HEK293T (cell line): ENCODE measurements around the gene NEO1.

Experiments
- BHLHE40 ChIP-seq: fragments of 450-650 bp; IDR thresholded peaks from 2 replicates; pipeline ENCODE4 v1.6.1; 2016; ENCODE audit warnings: mild to moderate bottlenecking, moderate library complexity, borderline replicate concordance
- SUZ12 ChIP-seq: fragments of 450-650 bp; IDR thresholded peaks from 2 replicates; pipeline ENCODE4 v1.6.1; 2016; ENCODE audit warnings: mild to moderate bottlenecking
- ZNF384 ChIP-seq: fragments of 450-650 bp; IDR thresholded peaks from 2 replicates; pipeline ENCODE4 v1.6.1; 2016

DNA sequence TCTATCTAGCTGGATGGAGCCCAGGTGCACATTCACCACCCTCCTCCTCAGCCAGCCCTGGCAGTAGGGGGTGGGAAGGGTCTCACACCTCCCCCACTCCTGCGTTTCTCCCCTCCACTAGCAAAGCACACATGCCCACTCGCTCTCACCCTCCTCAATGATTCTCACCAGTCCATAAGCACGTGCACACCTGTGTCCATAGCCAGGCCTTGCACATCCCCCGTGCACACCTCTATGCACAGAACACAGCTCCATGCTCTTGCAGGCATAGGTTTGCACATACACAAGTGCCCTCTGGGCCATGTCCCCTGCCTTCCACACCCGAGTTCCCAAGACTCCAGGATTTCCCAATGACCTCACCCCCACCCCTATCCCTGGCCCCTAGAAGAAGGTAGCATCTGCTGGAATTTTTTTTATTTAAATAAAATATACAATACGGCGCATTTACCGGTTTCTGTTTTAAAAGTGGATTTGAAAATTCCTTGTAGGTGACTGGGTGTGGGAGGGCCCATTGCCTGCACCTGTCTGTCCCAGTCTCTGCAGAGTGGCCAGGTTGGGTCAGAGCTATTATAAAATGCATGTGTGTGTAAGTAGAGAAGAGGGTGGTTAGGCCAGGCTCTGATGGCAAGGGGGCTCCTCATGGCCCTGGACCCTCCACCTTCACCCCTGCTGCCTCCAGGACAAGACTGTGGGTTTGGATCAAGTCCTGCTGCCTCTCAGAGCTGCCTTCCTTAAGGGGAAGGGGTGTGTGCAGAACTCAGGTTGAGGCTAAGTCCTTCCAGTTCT, 267.4 kb downstream of the NEO1 start:
- no peak for TF ChIP-seq ZNF384
- TF ChIP-seq BHLHE40: no peak
- no peak for TF ChIP-seq SUZ12
